HG02973 (cell line): ENCODE data around the gene PTPN21.
"Not testable (repeated sequence)": the region's sequence is repeated elsewhere in the genome, so short reads cannot be mapped to it uniquely, and the experiment has no call there.

Source experiments
- ATAC-seq: cut with Tn5 transposase; IDR thresholded peaks from one replicate; pipeline ENCODE4 v1.9.1; 2021; ENCODE audit warnings: moderate library complexity; ENCODE audit not compliant: unreplicated experiment

Gene PTPN21

GRCh38 chr14:88552876-88553275 is 1.9 kb downstream of the PTPN21 start:
- ATAC-seq, result no peak

- no peak for ATAC-seq
These were observed 2.8 kb downstream of the PTPN21 start for GRCh38 chr14:88551980-88552431.

GRCh38 chr14:88551094-88551870 is 3.5 kb downstream of the PTPN21 start:
- no peak for ATAC-seq

GRCh38 chr14:88550078-88550477 is 4.7 kb downstream of the PTPN21 start:
- no peak for ATAC-seq

- ATAC-seq, result no peak
These were observed 7.4 kb downstream of the PTPN21 start for GRCh38 chr14:88547386-88547780.

- peak; percentile 60 for ATAC-seq
These were observed 8.0 kb downstream of the PTPN21 start for GRCh38 chr14:88546621-88547385.

GRCh38 chr14:88545256-88545655 is 9.6 kb downstream of the PTPN21 start:
- no peak for ATAC-seq

- ATAC-seq, result no peak
These were observed 11.7 kb downstream of the PTPN21 start for GRCh38 chr14:88542857-88543795.

- ATAC-seq, result no peak
These were observed 13.5 kb downstream of the PTPN21 start for GRCh38 chr14:88541324-88541723.

- ATAC-seq, result no peak
These were observed 19.0 kb downstream of the PTPN21 start for GRCh38 chr14:88535813-88536212.

- no peak for ATAC-seq
These were observed 19.7 kb downstream of the PTPN21 start for GRCh38 chr14:88535149-88535548.

GRCh38 chr14:88533064-88533602 is 21.7 kb downstream of the PTPN21 start:
- ATAC-seq, result no peak

GRCh38 chr14:88529889-88530288 is 24.9 kb downstream of the PTPN21 start:
- not testable (repeated sequence) for ATAC-seq

- no peak for ATAC-seq
These were observed 32.4 kb downstream of the PTPN21 start for GRCh38 chr14:88522393-88522792.

GRCh38 chr14:88521818-88522217 is 33.0 kb downstream of the PTPN21 start:
- no peak for ATAC-seq

- ATAC-seq, result no peak
These were observed 34.9 kb downstream of the PTPN21 start for GRCh38 chr14:88519907-88520306.

- no peak for ATAC-seq
These were observed 36.0 kb downstream of the PTPN21 start for GRCh38 chr14:88518592-88519512.

GRCh38 chr14:88516861-88517357 is 37.9 kb downstream of the PTPN21 start:
- ATAC-seq, result no peak

GRCh38 chr14:88515499-88516221 is 39.1 kb downstream of the PTPN21 start:
- no peak for ATAC-seq
